Kidney (tissue), 14 donors: Measurements from ENCODE around the gene TCF7. TPM values are rescaled to one million over a fixed set of nuclear protein-coding genes. Genes with fewer than 3 reads are reported as not detected.

Source experiments
- DNase-seq, 5 donors: peaks; one replicate each; pipeline ENCODE4 v3.0.0-alpha.2; 2013 to 2020
- FAIRE-seq: peaks from 2 replicates; lab custom pipeline; 2012; peaks lifted over from hg19 to GRCh38; lab: Jason Lieb, UNC
- H3K27ac ChIP-seq, 2 donors: one replicate each; pipeline ENCODE4 v1.7.0; 2013; ENCODE audit warnings: low read depth in 2 of 2, low read length in 2 of 2, inconsistent platforms in 1 of 2
- H3K27me3 ChIP-seq: one replicate; pipeline ENCODE4 v1.7.1; 2013; ENCODE audit warnings: low read length, inconsistent platforms; ENCODE audit not compliant: control insufficient read depth, insufficient read depth
- H3K36me3 ChIP-seq, 3 donors: one replicate each; pipeline versions ENCODE4 v1.7.0 to v1.7.1; 2013; ENCODE audit warnings: low read length in 3 of 3, control low read depth in 1 of 3, inconsistent platforms in 1 of 3; ENCODE audit not compliant: insufficient read depth in 3 of 3, control insufficient read depth in 2 of 3
- H3K4me1 ChIP-seq, 3 donors: one replicate each; pipeline versions ENCODE4 v1.7.0 to v1.7.1; 2013; ENCODE audit warnings: low read length in 3 of 3, inconsistent platforms in 1 of 3, low read depth in 1 of 3; ENCODE audit not compliant: control insufficient read depth in 2 of 3, insufficient read depth in 2 of 3
- H3K4me3 ChIP-seq, 3 donors: one replicate each; pipeline versions ENCODE4 v1.7.0 to v1.8.1; 2013; ENCODE audit warnings: low read length in 3 of 3, control low read depth in 1 of 3, inconsistent platforms in 1 of 3
- H3K9ac ChIP-seq, 3 donors: one replicate each; pipeline versions ENCODE4 v1.7.0 to v1.7.1; 2013; ENCODE audit warnings: low read length in 3 of 3, control low read depth in 1 of 3, inconsistent platforms in 1 of 3
- H3K9me3 ChIP-seq, 3 donors: one replicate each; pipeline versions ENCODE4 v1.7.0 to v1.7.1; 2013; ENCODE audit warnings: low read length in 3 of 3, control low read depth in 1 of 3, inconsistent platforms in 1 of 3; ENCODE audit not compliant: control insufficient read depth in 2 of 3, insufficient read depth in 1 of 3
- intact Hi-C: fragments of 100-400 bp; cut with DNase I; formaldehyde crosslinking; loops from one replicate; pipeline ENCODE4 v1.11.1; 2022
- polyA plus RNA-seq: library from polyadenylated mRNA; stranded (reverse); fragments of 350-450 nt; fragmentation: Illumina TruSeq; extraction: RNeasy Lipid Tissue Mini Kit (QIAGEN cat#74804); gene quantifications from one replicate; pipeline ENCODE4 v1.2.3, GENCODE V29; 2014; ENCODE audit warnings: low read depth, low replicate concordance; ENCODE audit not compliant: insufficient read depth
- total RNA-seq: library from RNA; stranded (reverse); fragmentation: NEBNext Ultra II Directional; extraction: Animal tissue kit (Norgen Biotek cat#: 25700); gene quantifications from one replicate; pipeline ENCODE4 v1.2.1, GENCODE V29; 2021
- TF ChIP-seq, protein P1 (sequence below): IDR thresholded peaks from 3 replicates; pipeline ENCODE4 v1.5.1; 2012; ENCODE audit warnings: mild to moderate bottlenecking, moderate library complexity, borderline replicate concordance; ENCODE audit not compliant: insufficient read depth; ENCODE audit errors: extremely low read depth
- donor health status: control.
- donor health status: control.
- donor health status: control.
- donor health status: control.
- donor health status: control.
- donor health status: DM: yes; HTN: yes; CAD: no.
- donor health status: Normal renal cell carcinoma (clear cell type).

TCF7 gene
- total and polyA plus RNA-seq, 2 donors from 2014 or later: 1.2 to 15.6 TPM

DNA sequence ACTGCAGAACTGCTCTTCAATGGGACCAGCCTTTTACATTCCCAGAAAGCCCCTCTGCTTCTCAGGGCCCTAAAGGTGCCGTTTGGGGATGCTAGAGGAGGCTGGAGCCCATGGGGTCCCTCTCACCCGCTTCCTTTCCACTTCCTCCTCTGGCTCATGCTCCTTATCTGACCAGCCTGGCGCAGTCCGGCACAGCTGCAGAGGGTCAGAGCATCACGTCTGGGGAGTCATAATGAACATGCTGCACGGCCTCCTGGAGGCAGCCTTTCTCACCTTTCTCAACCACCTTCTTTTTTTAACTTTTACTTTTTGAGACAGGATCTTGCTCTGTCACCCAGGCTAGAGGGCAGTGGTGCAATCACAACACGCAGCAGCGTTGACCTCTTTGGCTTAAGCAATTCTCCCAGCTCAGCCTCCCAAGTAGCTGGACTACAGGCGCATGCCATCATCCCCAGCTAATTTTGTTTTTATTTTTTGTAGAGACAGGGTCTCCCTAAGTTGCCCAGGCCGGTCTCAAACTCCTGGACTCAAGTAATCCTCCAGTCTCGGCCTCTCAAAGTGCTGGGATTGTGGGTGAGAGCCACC lies 15.1 kb upstream of the TCF7 start:
- Histone ChIP-seq H3K27ac (no peak overlapping the region), H3K36me3 (no peaks in the 10 kb centered on the region), H3K4me1 (peaks cover 0 to 10% (median 0%) of the 10 kb centered on the region in 3 donors), H3K27me3 (no peaks in the 10 kb centered on the region), H3K9me3 (no peaks in the 10 kb centered on the region), H3K9ac (no peak overlapping the region), H3K4me3 (no peak overlapping the region)
- peak in 1 of 5 donors; percentile 45 for DNase-seq
- TF ChIP-seq, protein P1, sequence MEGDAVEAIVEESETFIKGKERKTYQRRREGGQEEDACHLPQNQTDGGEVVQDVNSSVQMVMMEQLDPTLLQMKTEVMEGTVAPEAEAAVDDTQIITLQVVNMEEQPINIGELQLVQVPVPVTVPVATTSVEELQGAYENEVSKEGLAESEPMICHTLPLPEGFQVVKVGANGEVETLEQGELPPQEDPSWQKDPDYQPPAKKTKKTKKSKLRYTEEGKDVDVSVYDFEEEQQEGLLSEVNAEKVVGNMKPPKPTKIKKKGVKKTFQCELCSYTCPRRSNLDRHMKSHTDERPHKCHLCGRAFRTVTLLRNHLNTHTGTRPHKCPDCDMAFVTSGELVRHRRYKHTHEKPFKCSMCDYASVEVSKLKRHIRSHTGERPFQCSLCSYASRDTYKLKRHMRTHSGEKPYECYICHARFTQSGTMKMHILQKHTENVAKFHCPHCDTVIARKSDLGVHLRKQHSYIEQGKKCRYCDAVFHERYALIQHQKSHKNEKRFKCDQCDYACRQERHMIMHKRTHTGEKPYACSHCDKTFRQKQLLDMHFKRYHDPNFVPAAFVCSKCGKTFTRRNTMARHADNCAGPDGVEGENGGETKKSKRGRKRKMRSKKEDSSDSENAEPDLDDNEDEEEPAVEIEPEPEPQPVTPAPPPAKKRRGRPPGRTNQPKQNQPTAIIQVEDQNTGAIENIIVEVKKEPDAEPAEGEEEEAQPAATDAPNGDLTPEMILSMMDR: no peak
- intact Hi-C loops: no loop called here
- no peak for FAIRE-seq

DNA sequence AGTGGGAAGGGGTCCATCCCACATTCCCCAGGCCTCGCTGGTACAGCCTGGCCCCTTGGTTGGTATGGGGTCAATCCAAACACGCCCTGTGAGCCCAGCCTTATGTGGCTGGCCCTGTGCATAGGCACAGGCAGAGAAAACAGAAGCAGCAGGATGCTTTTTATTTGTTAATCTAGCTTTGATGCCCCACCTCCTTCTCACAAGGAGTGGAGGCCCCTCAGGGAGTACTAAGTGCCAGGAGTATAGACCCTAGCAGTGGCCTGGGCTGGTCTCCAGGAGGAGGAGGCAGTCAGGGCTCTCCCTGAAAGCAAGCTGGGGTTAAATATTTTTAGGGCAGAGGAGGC lies 14.6 kb upstream of the TCF7 start:
- no peaks in the 10 kb centered on the region for H3K27me3 ChIP-seq
- FAIRE-seq: no peak
- no peak overlapping the region for H3K9ac ChIP-seq

DNA sequence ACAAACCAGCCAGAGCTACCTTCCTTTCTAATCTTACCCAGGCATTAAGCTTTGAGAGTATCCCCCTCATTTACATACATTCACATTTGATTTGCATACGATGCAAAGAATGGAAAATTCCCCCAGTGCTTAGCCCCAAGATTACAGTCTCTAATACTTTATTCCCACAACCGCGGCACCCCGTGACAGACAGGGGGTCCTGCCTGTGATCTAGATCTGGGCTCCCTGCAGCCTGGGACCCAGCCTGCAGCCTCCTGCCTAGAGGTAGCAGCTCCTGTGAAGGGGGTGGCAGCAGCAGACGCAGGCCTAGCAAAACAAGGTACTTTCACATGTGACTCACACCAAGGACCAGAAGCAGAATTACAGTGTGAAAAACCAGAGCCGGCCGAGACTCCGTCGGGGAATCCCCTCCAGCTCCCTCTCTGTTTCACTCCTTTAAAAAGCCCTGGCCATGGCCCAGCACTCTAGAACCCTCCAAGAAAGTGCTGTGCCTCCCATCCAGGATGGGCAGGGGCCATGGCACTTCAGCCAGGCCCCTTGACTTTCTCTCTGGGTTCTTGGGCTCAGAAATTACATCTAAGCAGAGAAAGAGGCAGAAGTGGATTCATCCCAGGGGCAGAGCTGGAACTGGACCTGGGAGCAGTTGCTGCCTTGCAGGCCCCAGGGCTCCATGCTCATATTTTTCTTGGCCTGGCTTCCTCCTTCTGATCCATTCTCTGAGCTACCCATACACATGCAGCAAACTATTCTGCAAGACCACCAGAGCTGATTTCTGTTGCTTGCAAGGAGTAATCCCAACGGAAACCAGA lies 14.0 kb upstream of the TCF7 start:
- intact Hi-C loops: no loop called here

More for the DNA sequence above, 14.6 kb upstream of the TCF7 start:
- H3K4me3 ChIP-seq: no peak overlapping the region
- intact Hi-C loops: no loop called here
- no peaks in the 10 kb centered on the region for H3K9me3 ChIP-seq
- H3K4me1 ChIP-seq: peaks cover 0 to 10% (median 0%) of the 10 kb centered on the region in 3 donors
- TF ChIP-seq, protein P1: no peak
- H3K36me3 ChIP-seq: no peaks in the 10 kb centered on the region
- no peak overlapping the region for H3K27ac ChIP-seq
- peak in 1 of 5 donors; percentile 43 for DNase-seq

More for the DNA sequence above, 14.0 kb upstream of the TCF7 start:
- Histone ChIP-seq H3K36me3 (no peaks in the 10 kb centered on the region), H3K9me3 (no peaks in the 10 kb centered on the region), H3K9ac (no peak overlapping the region), H3K4me1 (peaks cover 0 to 10% (median 0%) of the 10 kb centered on the region in 3 donors), H3K27ac (no peak overlapping the region), H3K4me3 (no peak overlapping the region), H3K27me3 (no peaks in the 10 kb centered on the region)
- TF ChIP-seq, protein P1: no peak
- FAIRE-seq (no peak), DNase-seq (peak in 2 of 5 donors; percentile 46 to 79)
